Neutrophil (primary cell): ENCODE measurements around the gene BSDC1.
"Not testable (repeated sequence)": the region's sequence is repeated elsewhere in the genome, so short reads cannot be mapped to it uniquely, and the experiment has no call there.

ENCODE experiments used
- H3K27ac ChIP-seq: fragments of 200-600 bp; sonication (generic); 2 replicates; pipeline ENCODE4 v1.5.1; 2016; ENCODE audit warnings: mild to moderate bottlenecking, moderate library complexity
- H3K27me3 ChIP-seq: fragments of 200-600 bp; sonication (generic); 2 replicates; pipeline ENCODE4 v1.6.0; 2016; ENCODE audit warnings: mild to moderate bottlenecking
- H3K36me3 ChIP-seq: fragments of 200-600 bp; sonication (generic); 2 replicates; pipeline ENCODE4 v1.5.1; 2017
- H3K4me1 ChIP-seq, 2 experiments: fragments of 200-600 bp in 1 of 2; sonication (generic) in 1 of 2; 1 replicate in 1 of 2; 2 replicates in 1 of 2; pipeline versions ENCODE4 v1.5.1 to v1.6.1; 2013 to 2016; ENCODE audit warnings: low read depth in 1 of 2, low read length in 1 of 2, mild to moderate bottlenecking in 1 of 2, moderate library complexity in 1 of 2; ENCODE audit not compliant: control insufficient read depth in 1 of 2, insufficient read depth in 1 of 2
- H3K4me3 ChIP-seq, 2 experiments: fragments of 200-600 bp in 1 of 2; sonication (generic) in 1 of 2; 1 replicate in 1 of 2; 2 replicates in 1 of 2; pipeline ENCODE4 v1.5.1; 2013 to 2016; ENCODE audit warnings: low read depth in 1 of 2, low read length in 1 of 2, mild to moderate bottlenecking in 1 of 2, moderate library complexity in 1 of 2
- H3K9me3 ChIP-seq: fragments of 200-600 bp; sonication (generic); 2 replicates; pipeline ENCODE4 v1.5.1; 2016
- CTCF ChIP-seq: fragments of 200-600 bp; sonication (generic); IDR thresholded peaks from 2 replicates; pipeline ENCODE4 v1.5.1; 2016; ENCODE audit warnings: antibody characterized with exemption

Gene BSDC1

GRCh38 chr1:32394141-32394889, at the start of gene BSDC1:
BSDC1 (minus strand) TSS chr1:32394441; CDS start chr1:32394414, 27 bp downstream.
- no peaks in the 10 kb centered on the region for H3K9me3 ChIP-seq
- peak within 1 kb of the TSS; percentile 88 for H3K27ac ChIP-seq
- no peaks in the 10 kb centered on the region for H3K27me3 ChIP-seq
- H3K36me3 ChIP-seq, result peaks cover 5% of the 10 kb centered on the region
- H3K4me3 ChIP-seq, result peak within 1 kb of the TSS; percentile 73 to 93
- peaks cover 51 to 52% of the 10 kb centered on the region in 2 experiments for H3K4me1 ChIP-seq
- peak; percentile 22 for TF ChIP-seq CTCF

GRCh38 chr1:32441467-32441866, 47.2 kb upstream of the BSDC1 start:
- not testable (repeated sequence) for H3K27ac ChIP-seq

GRCh38 chr1:32438777-32439176, 44.5 kb upstream of the BSDC1 start:
- not testable (repeated sequence) for H3K9me3 ChIP-seq, H3K4me3 ChIP-seq, H3K27ac ChIP-seq, H3K36me3 ChIP-seq, H3K4me1 ChIP-seq
- H3K27me3 ChIP-seq, result peaks cover 47% of the 10 kb centered on the region

More at GRCh38 chr1:32441467-32441866, 47.2 kb upstream of the BSDC1 start:
- not testable (repeated sequence) for H3K36me3 ChIP-seq, H3K4me3 ChIP-seq, H3K4me1 ChIP-seq, H3K9me3 ChIP-seq
- H3K27me3 ChIP-seq, result peaks cover 71% of the 10 kb centered on the region

GRCh38 chr1:32438136-32438535, 43.9 kb upstream of the BSDC1 start:
- TF ChIP-seq CTCF, result no peak
- H3K36me3 ChIP-seq, result no peaks in the 10 kb centered on the region
- H3K4me1 ChIP-seq, result no peaks in the 10 kb centered on the region
- no peak overlapping the region for H3K27ac ChIP-seq
- H3K27me3 ChIP-seq, result peaks cover 41% of the 10 kb centered on the region
- no peak overlapping the region for H3K4me3 ChIP-seq
- no peaks in the 10 kb centered on the region for H3K9me3 ChIP-seq

- Histone ChIP-seq H3K27me3 (peaks cover 45% of the 10 kb centered on the region), H3K36me3 (no peaks in the 10 kb centered on the region), H3K27ac (no peak overlapping the region), H3K9me3 (no peaks in the 10 kb centered on the region), H3K4me1 (no peaks in the 10 kb centered on the region), H3K4me3 (no peak overlapping the region)
- no peak for TF ChIP-seq CTCF
Observed at GRCh38 chr1:32431736-32432400, 37.6 kb upstream of the BSDC1 start.

GRCh38 chr1:32427264-32427963, 33.2 kb upstream of the BSDC1 start:
- TF ChIP-seq CTCF, result no peak
- no peaks in the 10 kb centered on the region for H3K9me3 ChIP-seq
- no peaks in the 10 kb centered on the region for H3K4me1 ChIP-seq
- H3K4me3 ChIP-seq, result no peak overlapping the region
- H3K27me3 ChIP-seq, result peaks cover 89% of the 10 kb centered on the region
- H3K36me3 ChIP-seq, result no peaks in the 10 kb centered on the region
- no peak overlapping the region for H3K27ac ChIP-seq
